ENCODE data around the gene CD99L2.

Gene CD99L2

DNA sequence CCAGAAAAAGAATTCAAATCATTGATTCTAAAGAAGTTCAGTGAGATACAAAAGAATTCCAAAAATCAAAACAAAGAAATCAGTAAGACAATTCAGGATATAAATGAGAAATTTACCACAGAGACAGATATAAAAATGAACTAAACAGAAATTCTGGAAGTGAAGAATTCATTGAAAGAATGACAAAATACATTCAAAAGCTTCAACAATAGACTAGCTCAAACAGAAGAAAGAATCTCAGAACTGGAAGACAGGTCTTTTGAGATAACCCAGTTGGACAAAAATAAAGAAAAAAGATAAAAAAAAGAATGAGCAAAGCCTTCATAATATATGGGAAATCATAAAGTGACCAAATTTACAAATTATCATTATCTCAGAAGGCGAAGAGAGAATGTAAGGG lies 41.7 kb downstream of the CD99L2 start:
- H3K36me3 ChIP-seq (ENCODE audit: insufficient read depth, low read length): no peaks in the 10 kb centered on the region
- H3K9me3 ChIP-seq (ENCODE audit: control insufficient read depth, insufficient read depth, low read length): 0 out of 2 replicates have a peak, but pooled peaks cover 2% of the 10 kb centered on the region
- H3K9ac ChIP-seq (ENCODE audit: low read depth, low read length): no peak overlapping the region
- no peaks in the 10 kb centered on the region for H3K4me1 ChIP-seq (ENCODE audit: insufficient read depth, low read length)

DNA sequence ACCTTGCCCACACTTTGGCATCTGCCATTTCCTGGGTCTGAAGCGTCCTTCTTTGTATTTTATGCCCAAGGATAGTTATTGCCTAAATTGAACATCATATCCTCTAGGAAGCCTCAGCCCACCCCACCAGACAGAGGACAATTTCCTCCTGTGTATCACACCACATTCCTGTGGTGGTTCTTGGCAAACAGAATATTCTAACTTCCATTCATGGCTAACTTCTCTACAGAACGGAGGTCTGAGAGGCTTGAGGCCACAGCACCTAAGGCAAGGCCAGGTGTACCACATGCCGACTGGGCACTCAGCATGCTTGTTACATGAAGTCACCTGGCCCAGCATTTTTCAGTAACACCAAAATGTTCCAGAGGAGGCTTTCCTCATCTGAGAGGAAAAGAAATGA lies 42.4 kb downstream of the CD99L2 start:
- no peaks in the 10 kb centered on the region for H3K4me1 ChIP-seq (ENCODE audit: insufficient read depth, low read length)
- no peaks in the 10 kb centered on the region for H3K36me3 ChIP-seq (ENCODE audit: insufficient read depth, low read length)
- H3K9ac ChIP-seq (ENCODE audit: low read depth, low read length): no peak overlapping the region
- 0 out of 2 replicates have a peak, but pooled peaks cover 2% of the 10 kb centered on the region for H3K9me3 ChIP-seq (ENCODE audit: control insufficient read depth, insufficient read depth, low read length)

DNA sequence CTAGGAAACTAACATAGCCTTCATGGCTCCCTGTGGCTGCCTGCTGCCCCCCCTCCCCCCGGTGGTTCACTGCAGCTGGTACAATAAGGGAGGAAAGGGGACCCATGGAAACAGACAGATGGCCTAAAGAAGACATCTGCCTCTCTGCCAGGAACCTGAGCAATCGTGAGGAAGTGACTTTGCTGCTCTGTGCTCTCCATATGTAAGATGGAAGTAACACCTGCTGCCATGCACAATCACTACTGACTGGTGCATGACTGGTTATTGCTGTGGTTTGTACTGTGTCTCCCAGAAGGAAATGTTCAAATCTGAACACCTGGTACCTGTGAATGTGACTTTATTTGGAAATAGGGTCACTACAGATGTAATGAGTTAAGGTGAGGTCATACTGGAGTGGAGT lies 43.6 kb downstream of the CD99L2 start:
- H3K9me3 ChIP-seq (ENCODE audit: control insufficient read depth, insufficient read depth, low read length): 0 out of 2 replicates have a peak, but pooled peaks cover 2% of the 10 kb centered on the region
- no peaks in the 10 kb centered on the region for H3K4me1 ChIP-seq (ENCODE audit: insufficient read depth, low read length)
- no peaks in the 10 kb centered on the region for H3K36me3 ChIP-seq (ENCODE audit: insufficient read depth, low read length)
- no peak overlapping the region for H3K9ac ChIP-seq (ENCODE audit: low read depth, low read length)

DNA sequence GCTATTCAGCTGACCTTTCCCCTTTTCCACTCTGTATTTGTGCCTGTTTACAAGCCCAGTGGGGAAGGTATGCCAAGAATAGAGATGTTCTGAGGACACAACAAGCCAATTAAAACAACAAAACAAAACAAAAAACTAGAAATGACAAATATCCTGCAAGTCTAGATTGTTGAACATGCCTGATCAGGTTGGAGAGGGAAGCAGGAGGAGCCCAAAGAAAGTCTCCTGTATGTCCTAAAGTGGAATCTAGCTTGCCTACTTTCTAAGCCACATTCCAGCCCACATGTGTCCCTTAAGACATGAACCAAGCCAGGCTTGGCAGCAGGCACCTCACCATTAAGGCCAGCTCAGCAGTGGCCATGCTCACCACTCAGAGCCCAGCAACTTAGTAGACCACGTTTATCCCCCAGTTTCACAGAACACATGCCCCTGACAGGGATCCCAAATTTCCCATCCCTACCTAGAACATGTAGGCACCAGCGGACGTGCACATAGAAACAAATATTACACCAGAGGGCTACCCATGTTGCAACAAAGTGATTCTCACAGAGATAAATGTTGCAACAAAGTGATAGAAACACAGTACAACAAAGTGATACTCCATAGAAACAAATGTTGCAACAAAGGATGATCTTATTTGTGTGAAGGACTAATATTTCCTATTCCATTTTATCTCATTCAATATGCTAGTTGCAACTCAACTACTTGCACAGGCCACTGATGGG lies 48.3 kb downstream of the CD99L2 start:
- no peak overlapping the region for H3K9ac ChIP-seq (ENCODE audit: low read depth, low read length)

DNA sequence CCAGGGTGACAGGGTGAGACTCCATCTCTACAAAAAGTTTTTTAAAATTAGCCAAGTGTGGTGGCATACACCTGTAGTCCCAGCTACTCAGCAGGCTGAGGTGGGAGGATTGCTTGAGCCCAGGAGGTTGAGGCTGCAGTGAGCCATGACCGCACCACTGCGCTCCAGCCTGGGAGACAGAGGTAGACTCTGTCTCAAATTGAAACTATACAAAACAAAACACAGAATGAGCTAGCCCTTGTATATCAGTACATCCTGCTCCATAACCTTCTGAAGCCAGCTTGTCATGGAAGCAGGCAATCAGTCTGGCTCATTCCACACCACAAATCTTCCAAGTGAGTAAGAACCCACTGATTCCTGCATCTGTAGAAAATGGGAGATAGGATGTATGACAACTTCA lies 49.0 kb downstream of the CD99L2 start:
- no peak overlapping the region for H3K9ac ChIP-seq (ENCODE audit: low read depth, low read length)
- H3K4me1 ChIP-seq (ENCODE audit: insufficient read depth, low read length): no peaks in the 10 kb centered on the region
- H3K9me3 ChIP-seq (ENCODE audit: control insufficient read depth, insufficient read depth, low read length): no peaks in the 10 kb centered on the region
- no peaks in the 10 kb centered on the region for H3K36me3 ChIP-seq (ENCODE audit: insufficient read depth, low read length)

More for the DNA sequence above, 48.3 kb downstream of the CD99L2 start:
- Histone ChIP-seq H3K9me3 (ENCODE audit: control insufficient read depth, insufficient read depth, low read length) (no peaks in the 10 kb centered on the region), H3K36me3 (ENCODE audit: insufficient read depth, low read length) (no peaks in the 10 kb centered on the region), H3K4me1 (ENCODE audit: insufficient read depth, low read length) (no peaks in the 10 kb centered on the region)

DNA sequence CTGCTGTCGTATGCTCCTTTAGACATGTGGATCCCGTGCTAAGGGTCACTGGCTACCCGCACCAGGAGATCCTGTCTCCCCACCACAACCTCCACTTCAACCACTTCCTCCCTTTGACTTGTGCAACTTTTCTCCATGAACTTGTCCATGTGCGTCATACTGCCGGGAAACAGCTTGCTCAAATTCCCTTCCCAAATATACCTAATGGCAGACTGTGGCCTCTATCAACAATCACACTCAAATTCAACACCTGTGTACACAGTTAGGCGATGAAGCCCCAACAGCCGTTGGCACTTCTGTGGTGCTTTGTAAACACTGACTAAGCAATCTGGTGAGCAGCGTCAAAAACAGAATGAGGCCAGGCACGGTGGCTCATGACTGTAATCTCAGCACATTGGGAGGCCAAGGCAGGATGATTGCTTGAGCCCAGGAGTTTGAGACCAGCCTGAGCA lies 49.5 kb downstream of the CD99L2 start:
- H3K9me3 ChIP-seq (ENCODE audit: control insufficient read depth, insufficient read depth, low read length): no peaks in the 10 kb centered on the region
- H3K36me3 ChIP-seq (ENCODE audit: insufficient read depth, low read length): no peaks in the 10 kb centered on the region
- no peaks in the 10 kb centered on the region for H3K4me1 ChIP-seq (ENCODE audit: insufficient read depth, low read length)
- H3K9ac ChIP-seq (ENCODE audit: low read depth, low read length): no peak overlapping the region

DNA sequence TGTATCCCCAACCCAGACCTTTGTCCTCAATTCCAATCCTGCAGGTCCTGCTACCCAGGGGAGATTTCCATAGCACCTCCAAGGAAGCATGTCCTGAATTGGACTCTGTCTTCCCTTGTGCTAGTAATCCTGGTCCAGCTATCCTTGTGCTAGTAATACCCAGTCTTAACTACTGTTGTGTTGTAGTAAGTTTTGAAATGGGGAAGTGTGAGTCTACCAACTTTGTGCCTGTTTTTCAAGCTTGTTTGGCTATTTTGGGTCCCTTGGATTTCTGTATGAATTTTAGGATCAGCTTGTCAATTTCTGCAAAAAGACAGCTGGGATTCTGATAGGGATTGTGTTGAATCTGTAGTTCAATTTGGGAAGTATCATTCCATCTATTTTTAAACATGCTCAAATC lies 51.4 kb downstream of the CD99L2 start:
- Histone ChIP-seq H3K9ac (ENCODE audit: low read depth, low read length) (no peak overlapping the region), H3K9me3 (ENCODE audit: control insufficient read depth, insufficient read depth, low read length) (no peaks in the 10 kb centered on the region), H3K36me3 (ENCODE audit: insufficient read depth, low read length) (no peaks in the 10 kb centered on the region), H3K4me1 (ENCODE audit: insufficient read depth, low read length) (no peaks in the 10 kb centered on the region)

DNA sequence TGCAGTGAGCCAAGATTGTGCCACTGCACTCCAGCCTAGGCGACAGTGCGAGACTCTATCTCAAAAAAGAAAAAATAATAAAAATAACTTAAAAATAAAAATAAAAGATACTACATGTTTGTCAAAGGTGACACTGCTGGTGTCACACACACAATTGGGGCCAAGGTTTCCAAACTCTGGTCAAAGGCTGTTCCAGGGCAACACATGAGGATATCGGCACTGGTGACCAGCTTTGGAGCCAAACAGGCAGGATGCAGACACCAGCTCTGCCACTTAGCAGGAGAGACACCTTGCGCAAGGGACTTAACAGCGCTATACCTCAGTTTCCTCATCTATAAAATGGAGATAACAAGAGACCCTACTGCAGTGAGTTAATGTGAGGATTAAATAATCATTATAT lies 52.3 kb downstream of the CD99L2 start:
- Histone ChIP-seq H3K36me3 (ENCODE audit: insufficient read depth, low read length) (no peaks in the 10 kb centered on the region), H3K4me1 (ENCODE audit: insufficient read depth, low read length) (no peaks in the 10 kb centered on the region), H3K9me3 (ENCODE audit: control insufficient read depth, insufficient read depth, low read length) (no peaks in the 10 kb centered on the region), H3K9ac (ENCODE audit: low read depth, low read length) (no peak overlapping the region)

DNA sequence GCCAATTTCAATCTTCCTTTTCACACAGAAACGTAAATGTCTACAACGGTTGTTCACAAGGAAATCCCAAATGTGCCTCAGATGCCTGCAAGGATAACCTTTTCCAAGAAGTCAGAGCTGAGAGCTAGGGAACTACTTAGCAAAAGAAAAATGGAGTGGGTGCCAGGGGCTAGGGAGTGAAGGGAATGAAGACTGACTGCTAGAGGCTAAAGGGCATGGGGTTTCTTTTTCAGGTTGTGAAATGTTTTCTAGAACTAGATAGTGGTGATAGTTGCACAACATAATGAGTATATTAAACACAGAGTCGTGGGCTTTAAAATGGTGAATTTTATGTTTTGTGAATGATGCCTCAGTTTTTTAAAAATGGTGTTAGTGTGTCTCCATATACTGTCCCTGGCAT lies 53.4 kb downstream of the CD99L2 start:
- Histone ChIP-seq H3K4me1 (ENCODE audit: insufficient read depth, low read length) (no peaks in the 10 kb centered on the region), H3K9me3 (ENCODE audit: control insufficient read depth, insufficient read depth, low read length) (no peaks in the 10 kb centered on the region), H3K9ac (ENCODE audit: low read depth, low read length) (no peak overlapping the region), H3K36me3 (ENCODE audit: insufficient read depth, low read length) (no peaks in the 10 kb centered on the region)

DNA sequence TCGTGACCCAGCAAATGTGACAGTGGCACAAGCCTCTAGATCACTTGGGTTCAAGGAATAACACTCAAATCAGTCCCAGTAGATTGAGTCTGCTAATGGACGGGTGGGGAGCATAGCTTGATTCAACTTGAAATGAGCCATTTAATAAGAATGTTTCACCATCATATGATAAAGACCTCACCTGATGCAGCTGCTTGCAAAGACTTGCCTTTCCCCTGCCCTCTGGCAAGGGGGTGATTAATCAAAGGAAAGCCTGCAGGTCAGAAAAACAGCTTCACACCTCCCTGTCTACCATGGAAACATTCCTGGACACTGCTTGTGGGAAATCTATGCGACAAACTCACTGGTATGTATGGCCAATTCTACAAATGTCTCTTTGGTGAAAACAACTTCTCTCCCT lies 54.5 kb downstream of the CD99L2 start:
- Histone ChIP-seq H3K9ac (ENCODE audit: low read depth, low read length) (no peak overlapping the region), H3K36me3 (ENCODE audit: insufficient read depth, low read length) (no peaks in the 10 kb centered on the region), H3K4me1 (ENCODE audit: insufficient read depth, low read length) (no peaks in the 10 kb centered on the region), H3K9me3 (ENCODE audit: control insufficient read depth, insufficient read depth, low read length) (no peaks in the 10 kb centered on the region)

DNA sequence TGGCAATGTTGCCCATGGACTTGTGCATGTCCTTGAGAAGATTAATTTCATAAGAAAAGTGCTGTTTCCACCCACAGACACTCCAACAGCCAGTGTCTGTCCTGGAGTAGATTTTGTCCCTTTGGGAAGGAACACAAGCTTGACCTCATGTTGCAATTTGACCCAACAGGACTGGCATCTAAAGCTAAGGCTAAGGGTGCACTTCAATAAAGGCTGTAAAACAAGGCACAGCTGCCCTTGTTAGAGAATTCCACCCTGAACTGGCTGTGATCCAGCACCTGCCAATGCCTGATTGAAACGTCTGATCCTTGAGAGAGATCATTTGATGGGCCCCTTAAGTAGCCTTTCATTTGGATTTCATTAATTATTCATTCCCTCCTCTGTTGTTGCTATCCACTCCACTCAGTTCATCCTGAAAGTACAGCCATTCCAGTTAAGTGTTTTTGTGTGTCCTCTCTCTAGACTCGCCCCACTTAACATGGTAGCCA lies 56.2 kb downstream of the CD99L2 start:
- Histone ChIP-seq H3K9ac (ENCODE audit: low read depth, low read length) (no peak overlapping the region), H3K4me1 (ENCODE audit: insufficient read depth, low read length) (no peaks in the 10 kb centered on the region), H3K36me3 (ENCODE audit: insufficient read depth, low read length) (no peaks in the 10 kb centered on the region), H3K9me3 (ENCODE audit: control insufficient read depth, insufficient read depth, low read length) (no peaks in the 10 kb centered on the region)

DNA sequence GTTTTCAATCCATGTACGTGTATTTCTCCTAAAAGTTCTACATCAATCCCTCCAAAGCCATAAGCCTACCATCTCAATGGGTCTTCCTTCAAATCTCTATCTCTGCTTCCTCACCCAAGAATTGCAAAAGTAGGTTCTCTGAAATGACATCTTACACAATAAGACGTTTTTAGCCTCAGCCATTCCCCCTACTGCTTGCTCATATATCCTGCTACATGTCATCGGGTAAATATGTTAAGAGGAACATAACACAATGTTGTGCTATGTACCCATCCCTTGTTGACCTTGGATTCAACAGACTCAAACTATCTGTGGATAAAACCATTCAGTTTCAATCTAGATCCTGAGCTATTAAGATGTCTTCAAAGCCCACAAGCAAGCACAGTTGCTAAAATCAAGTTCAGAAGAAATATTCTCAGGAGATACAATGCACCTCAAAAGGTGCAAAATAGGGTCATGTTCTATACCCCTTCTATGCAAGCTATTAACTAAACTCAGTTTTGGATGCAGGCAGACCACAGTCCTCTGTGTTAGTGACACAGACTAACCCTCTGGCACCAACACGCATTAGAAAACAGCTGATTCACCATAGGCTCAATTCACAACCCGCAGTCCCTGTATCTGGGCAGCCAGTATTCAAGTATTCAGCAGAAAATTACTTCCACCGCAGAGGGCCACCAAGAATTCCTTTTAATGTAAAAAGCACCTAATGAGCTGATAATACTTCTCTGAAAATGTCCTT lies 56.8 kb downstream of the CD99L2 start:
- no peaks in the 10 kb centered on the region for H3K4me1 ChIP-seq (ENCODE audit: insufficient read depth, low read length)
- H3K36me3 ChIP-seq (ENCODE audit: insufficient read depth, low read length): no peaks in the 10 kb centered on the region
- H3K9ac ChIP-seq (ENCODE audit: low read depth, low read length): no peak overlapping the region
- H3K9me3 ChIP-seq (ENCODE audit: control insufficient read depth, insufficient read depth, low read length): no peaks in the 10 kb centered on the region

DNA sequence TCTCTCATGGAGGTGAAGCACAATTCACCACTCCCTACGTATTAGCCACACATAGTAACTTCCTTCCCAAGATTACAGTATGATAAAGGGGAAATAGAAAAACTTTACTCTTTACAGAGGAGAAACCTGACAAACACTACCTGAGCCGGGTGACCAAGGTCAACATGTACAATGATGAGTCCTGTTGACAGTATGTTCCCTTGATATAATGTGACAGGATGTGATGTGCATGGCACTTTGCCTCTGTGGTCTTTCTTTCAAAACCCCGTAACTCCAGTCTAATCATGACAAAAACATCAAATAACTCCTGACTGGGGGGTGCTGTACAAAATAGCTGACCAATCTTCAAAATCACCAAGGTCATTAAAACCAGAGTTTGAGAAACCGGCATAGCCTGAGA lies 60.6 kb downstream of the CD99L2 start:
- no peak overlapping the region for H3K9ac ChIP-seq (ENCODE audit: low read depth, low read length)
- no peaks in the 10 kb centered on the region for H3K4me1 ChIP-seq (ENCODE audit: insufficient read depth, low read length)
- H3K9me3 ChIP-seq (ENCODE audit: control insufficient read depth, insufficient read depth, low read length): no peaks in the 10 kb centered on the region
- H3K36me3 ChIP-seq (ENCODE audit: insufficient read depth, low read length): no peaks in the 10 kb centered on the region

DNA sequence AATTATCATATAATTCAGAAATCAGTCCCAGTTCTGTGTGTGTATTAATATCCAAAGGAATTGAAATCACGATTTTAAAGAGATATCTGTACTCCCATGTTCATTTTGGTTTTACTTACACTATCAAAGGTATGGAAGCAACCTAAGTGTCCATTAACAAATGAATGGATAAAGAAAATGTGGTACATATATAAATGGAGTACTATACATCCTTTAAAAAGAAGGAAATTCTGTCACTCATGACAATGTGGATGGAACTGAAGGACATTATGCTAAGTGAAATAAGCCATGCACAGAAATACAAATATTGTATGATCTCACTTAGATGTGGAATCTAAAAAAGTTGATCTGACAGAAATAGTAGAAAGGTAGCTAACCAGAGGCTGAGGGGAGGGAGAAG lies 63.8 kb downstream of the CD99L2 start:
- H3K36me3 ChIP-seq (ENCODE audit: insufficient read depth, low read length): no peaks in the 10 kb centered on the region
- H3K4me1 ChIP-seq (ENCODE audit: insufficient read depth, low read length): no peaks in the 10 kb centered on the region
- H3K9me3 ChIP-seq (ENCODE audit: control insufficient read depth, insufficient read depth, low read length): no peaks in the 10 kb centered on the region
- no peak overlapping the region for H3K9ac ChIP-seq (ENCODE audit: low read depth, low read length)

DNA sequence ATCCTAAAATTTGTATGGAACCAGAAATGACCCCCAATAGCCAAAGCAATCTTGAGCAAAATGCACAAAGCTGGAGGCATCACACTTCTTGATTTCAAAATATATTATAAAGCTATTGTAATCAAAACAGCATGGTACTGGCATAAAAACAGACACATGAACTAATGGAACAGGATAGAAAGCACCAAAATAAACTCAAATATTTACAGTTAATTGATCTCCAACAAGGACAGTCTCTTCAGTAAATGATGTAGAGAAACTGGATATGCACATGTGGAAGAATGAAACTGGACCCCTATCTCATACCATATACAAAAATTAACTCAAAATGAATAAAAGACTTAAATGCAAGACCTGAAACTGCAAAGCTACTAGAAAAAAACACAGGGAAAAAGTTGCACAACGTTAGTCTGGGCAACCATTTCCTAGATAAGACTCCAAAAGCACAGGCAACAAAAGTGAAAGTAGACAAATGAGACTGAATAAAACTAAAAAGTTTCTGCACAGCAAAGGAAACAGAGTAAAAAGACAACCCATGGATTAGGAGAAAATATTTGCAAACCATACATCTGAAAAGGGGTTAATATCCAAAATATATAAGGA lies 64.9 kb downstream of the CD99L2 start:
- Histone ChIP-seq H3K9me3 (ENCODE audit: control insufficient read depth, insufficient read depth, low read length) (no peaks in the 10 kb centered on the region), H3K9ac (ENCODE audit: low read depth, low read length) (no peak overlapping the region), H3K4me1 (ENCODE audit: insufficient read depth, low read length) (no peaks in the 10 kb centered on the region), H3K36me3 (ENCODE audit: insufficient read depth, low read length) (no peaks in the 10 kb centered on the region)
